Endothelial cell of umbilical vein (primary cell): ENCODE results near the gene USH2A. TPM values are rescaled to one million over a fixed set of nuclear protein-coding genes. Genes with fewer than 3 reads are reported as not detected.

Experiments
- BruUV-seq: library from RNA; stranded (reverse); fragments of 400-500 nt; replicated peaks from 2 replicates; lab custom pipeline; 2021; lab: Mats Ljungman, UMichigan
- CTCF ChIA-PET: fragments of 300-600, 350-600 bp; sonication (Branson Sonifier 250); formaldehyde crosslinking; loops from one replicate; lab custom pipeline; 2021; ENCODE audit warnings: antibody characterized with exemption, inconsistent platforms; lab: Charles Lee
- POLR2A ChIA-PET: fragments of 300-600, 350-600 bp; sonication (Branson Sonifier 250); formaldehyde crosslinking; loops from one replicate; lab custom pipeline; 2021; ENCODE audit warnings: antibody characterized with exemption, inconsistent platforms; lab: Charles Lee
- DNase-seq: peaks from one replicate; pipeline ENCODE4 v3.0.0-alpha.2; 2011; ENCODE audit warnings: low read depth, low spot score
- FAIRE-seq: peaks from 2 replicates; lab custom pipeline; 2011; peaks lifted over from hg19 to GRCh38; lab: Jason Lieb, UNC
- H2AFZ ChIP-seq: 2 replicates; pipeline ENCODE4 v1.6.0; 2012; ENCODE audit warnings: low read depth, low read length, control low read depth, inconsistent platforms
- H3K27ac ChIP-seq: 2 replicates; pipeline ENCODE4 v1.5.1; 2011; ENCODE audit warnings: low read depth, mild to moderate bottlenecking, control low read depth, low read length, moderate library complexity; ENCODE audit not compliant: insufficient read depth
- H3K27me3 ChIP-seq, 2 experiments: 2 replicates each; pipeline versions ENCODE4 v1.6.0 to v1.6.1; 2011; ENCODE audit warnings: low read length in 2 of 2, mixed read lengths in 1 of 2; ENCODE audit not compliant: control insufficient read depth in 2 of 2, insufficient read depth in 2 of 2
- H3K36me3 ChIP-seq, 2 experiments: 2 replicates in 1 of 2; 3 replicates in 1 of 2; pipeline ENCODE4 v1.5.1; 2011; ENCODE audit warnings: low read length in 2 of 2, mild to moderate bottlenecking in 1 of 2, moderate library complexity in 1 of 2; ENCODE audit not compliant: control insufficient read depth in 2 of 2, insufficient read depth in 2 of 2; ENCODE audit errors: extremely low read depth in 1 of 2
- H3K4me1 ChIP-seq: 3 replicates; pipeline ENCODE4 v1.5.1; 2011; ENCODE audit warnings: mild to moderate bottlenecking, low read length; ENCODE audit not compliant: control insufficient read depth, insufficient read depth; ENCODE audit errors: extremely low read depth
- H3K4me2 ChIP-seq: 2 replicates; pipeline ENCODE4 v1.6.1; 2011; ENCODE audit warnings: low read length, control low read depth, mixed read lengths; ENCODE audit not compliant: insufficient read depth
- H3K4me3 ChIP-seq, 3 experiments: fragments of 200-600 bp in 1 of 3; sonication (generic), shearing (Covaris generic) in 1 of 3; replicated peaks in 1 of 3; 2 replicates each; pipeline ENCODE4 v1.5.1; 2011 to 2016; ENCODE audit warnings: control low read depth in 3 of 3, low read length in 3 of 3, mild to moderate bottlenecking in 2 of 3, inconsistent platforms in 1 of 3, low read depth in 1 of 3, moderate library complexity in 1 of 3; ENCODE audit not compliant: insufficient read depth in 1 of 3
- H3K79me2 ChIP-seq: 2 replicates; pipeline ENCODE4 v1.6.0; 2012; ENCODE audit warnings: low read length, inconsistent platforms; ENCODE audit not compliant: control insufficient read depth, insufficient read depth
- H3K9ac ChIP-seq: replicated peaks from 2 replicates; pipeline ENCODE3; 2011; ENCODE audit warnings: low read length, control low read depth; ENCODE audit not compliant: insufficient read depth; ENCODE audit errors: extremely low read depth
- H3K9me1 ChIP-seq: replicated peaks from 3 replicates; pipeline ENCODE4 v1.6.0; 2011; ENCODE audit warnings: mild to moderate bottlenecking, low read length; ENCODE audit not compliant: control insufficient read depth, insufficient read depth; ENCODE audit errors: extremely low read depth
- H3K9me3 ChIP-seq: replicated peaks from 2 replicates; pipeline ENCODE4 v1.5.1; 2012; ENCODE audit warnings: low read length, inconsistent platforms; ENCODE audit not compliant: control insufficient read depth, insufficient read depth
- H4K20me1 ChIP-seq: replicated peaks from 2 replicates; pipeline ENCODE3; 2011; ENCODE audit warnings: mild to moderate bottlenecking, low read length; ENCODE audit not compliant: control insufficient read depth, insufficient read depth; ENCODE audit errors: extremely low read depth
- CTCF ChIP-seq, 2 donors: IDR thresholded peaks; 1 replicate in 1 of 2; 2 replicates in 1 of 2; pipeline ENCODE4 v1.5.1; 2011; ENCODE audit warnings: low read length in 2 of 2, mild to moderate bottlenecking in 2 of 2, moderate library complexity in 2 of 2, control low read depth in 1 of 2, inconsistent platforms in 1 of 2, low read depth in 1 of 2; ENCODE audit not compliant: insufficient read depth in 1 of 2; ENCODE audit errors: extremely low read depth in 1 of 2
- EZH2 ChIP-seq: IDR thresholded peaks from 2 replicates; pipeline ENCODE4 v1.6.1; 2012; ENCODE audit warnings: borderline replicate concordance, low read depth, mild to moderate bottlenecking, moderate library complexity, low read length, inconsistent platforms; ENCODE audit not compliant: severe bottlenecking
- GATA2 ChIP-seq: IDR thresholded peaks from 2 replicates; pipeline ENCODE4 v1.7.0; 2011; ENCODE audit warnings: low read depth, mild to moderate bottlenecking, moderate library complexity, mixed read lengths, low read length; ENCODE audit not compliant: insufficient read length, insufficient read depth
- JUN ChIP-seq: IDR thresholded peaks from 2 replicates; pipeline ENCODE4 v1.6.1; 2011; ENCODE audit warnings: borderline replicate concordance, low read depth; ENCODE audit not compliant: insufficient read length, insufficient read depth
- MYC ChIP-seq: IDR thresholded peaks from one replicate; pipeline ENCODE4 v1.6.1; 2011; ENCODE audit warnings: mild to moderate bottlenecking, low read depth, low read length
- POLR2A ChIP-seq: IDR thresholded peaks from 2 replicates; pipeline ENCODE4 v1.6.1; 2012; ENCODE audit warnings: low read depth, mild to moderate bottlenecking, control low read depth, low read length
- POLR2AphosphoS5 ChIP-seq: IDR thresholded peaks from 2 replicates; pipeline ENCODE4 v1.6.1; 2012; ENCODE audit warnings: low read depth, mild to moderate bottlenecking, control low read depth, low read length, moderate library complexity; ENCODE audit not compliant: insufficient read depth
- dilution Hi-C: fragments of 300-500 bp; cut with MboI; formaldehyde crosslinking; loops from one replicate; pipeline ENCODE4 v1.15.0; 2019; ENCODE audit warnings: low sequenced_read_pairs; ENCODE audit not compliant: extremely low pct_ligation_motif_present
- intact Hi-C: fragments of 100-400 bp; cut with micrococcal nuclease; formaldehyde crosslinking; loops from one replicate; pipeline ENCODE4 v1.10.0; 2022
- polyA plus RNA-seq, 4 experiments: library from polyadenylated mRNA; depleted of rRNA in 3 of 4; stranded (reverse) in 3 of 4; unstranded in 1 of 4; fragments of >200 nt; gene quantifications; 2 replicates each; pipeline versions ENCODE4 v1.2.1 to v1.2.3, GENCODE V29; 2011 to 2012; ENCODE audit warnings: missing spikeins in 1 of 4
- total RNA-seq: library from RNA; stranded (reverse); gene quantifications from 2 replicates; pipeline ENCODE4 v1.2.3, GENCODE V29; 2021

USH2A gene
- total and polyA plus RNA-seq, 2 donors (not counting 3 experiments of a cell fraction or from before 2014, with no cell fraction given): not detected

GRCh38 chr1:216221260-216221700 is 202.0 kb downstream of the USH2A start:
- Histone ChIP-seq H3K9me1 (no peaks in the 10 kb centered on the region), H3K4me1 (no peaks in the 10 kb centered on the region), H2AFZ (no peak overlapping the region), H3K4me3 (peak overlapping the region in 2 of 3 experiments; percentile 10 to 18), H3K9me3 (no peaks in the 10 kb centered on the region), H3K4me2 (no peak overlapping the region), H3K27me3 (no peaks in the 10 kb centered on the region), H3K79me2 (no peaks in the 10 kb centered on the region), H4K20me1 (no peaks in the 10 kb centered on the region), H3K27ac (no peak overlapping the region), H3K36me3 (no peaks in the 10 kb centered on the region), H3K9ac (no peak overlapping the region)
- FAIRE-seq: peak; percentile 24
- CTCF ChIA-PET: interaction anchor here (0.8 to 1.0 kb wide), 2 partner anchors 11 to 84 kb away, joined by 3 to 4 read pairs; no protein-coding TSS in a partner anchor
- no TSS peak for BruUV-seq
- DNase-seq: peak; percentile 20
- TF ChIP-seq POLR2A (no peak), CTCF (IDR thresholded peaks at IDR 0.05; ENCODE audit: extremely low read depth in 1 of 2, insufficient read depth in 1 of 2, low read depth in 1 of 2, low read length in 2 of 2) (peak; percentile 4 to 35), JUN (no peak), POLR2AphosphoS5 (no peak), EZH2 (no peak), GATA2 (no peak), MYC (no peak)
- dilution Hi-C loops: no loop called here
- intact Hi-C loops: no loop called here
- POLR2A ChIA-PET: no interaction called here
